GM20000 (cell line): ENCODE data around the gene RHCE.
"Not testable (repeated sequence)": the region's sequence is repeated elsewhere in the genome, so short reads cannot be mapped to it uniquely, and the experiment has no call there.

Experiments used
- DNase-seq: peaks from one replicate; pipeline ENCODE4 v3.0.0; 2012; ENCODE audit warnings: low spot score
- CTCF ChIP-seq: IDR thresholded peaks from 2 replicates; pipeline ENCODE4 v1.5.1; 2012; ENCODE audit warnings: mild to moderate bottlenecking, control low read depth; ENCODE audit errors: extremely low read depth, missing control alignments

RHCE gene

GRCh38 chr1:25369241-25369640, 51.4 kb downstream of the RHCE start:
- TF ChIP-seq CTCF, result no peak
- no peak for DNase-seq

- not testable (repeated sequence) for DNase-seq
Measured at GRCh38 chr1:25362634-25363559, 57.7 kb downstream of the RHCE start.

DNA sequence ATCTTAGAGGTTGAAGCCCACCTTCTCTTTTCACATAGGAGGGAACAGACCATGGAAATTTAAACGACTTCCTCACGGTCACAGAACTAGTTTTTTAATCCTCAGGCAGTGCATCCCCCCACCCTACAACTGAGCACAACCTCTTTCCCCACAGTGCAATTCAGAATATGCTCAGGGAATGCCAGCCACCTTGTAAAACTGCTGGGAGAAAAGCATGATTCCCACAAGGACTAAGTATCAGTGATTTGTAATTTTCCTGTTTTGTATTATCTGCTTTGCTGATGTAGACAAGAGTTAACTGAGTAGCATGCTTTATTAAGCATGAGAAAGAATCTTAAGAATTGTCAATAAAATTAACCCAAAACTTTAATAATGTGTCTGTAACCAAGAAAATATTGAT, 58.7 kb downstream of the RHCE start:
- no peak for TF ChIP-seq CTCF
- no peak for DNase-seq

DNA sequence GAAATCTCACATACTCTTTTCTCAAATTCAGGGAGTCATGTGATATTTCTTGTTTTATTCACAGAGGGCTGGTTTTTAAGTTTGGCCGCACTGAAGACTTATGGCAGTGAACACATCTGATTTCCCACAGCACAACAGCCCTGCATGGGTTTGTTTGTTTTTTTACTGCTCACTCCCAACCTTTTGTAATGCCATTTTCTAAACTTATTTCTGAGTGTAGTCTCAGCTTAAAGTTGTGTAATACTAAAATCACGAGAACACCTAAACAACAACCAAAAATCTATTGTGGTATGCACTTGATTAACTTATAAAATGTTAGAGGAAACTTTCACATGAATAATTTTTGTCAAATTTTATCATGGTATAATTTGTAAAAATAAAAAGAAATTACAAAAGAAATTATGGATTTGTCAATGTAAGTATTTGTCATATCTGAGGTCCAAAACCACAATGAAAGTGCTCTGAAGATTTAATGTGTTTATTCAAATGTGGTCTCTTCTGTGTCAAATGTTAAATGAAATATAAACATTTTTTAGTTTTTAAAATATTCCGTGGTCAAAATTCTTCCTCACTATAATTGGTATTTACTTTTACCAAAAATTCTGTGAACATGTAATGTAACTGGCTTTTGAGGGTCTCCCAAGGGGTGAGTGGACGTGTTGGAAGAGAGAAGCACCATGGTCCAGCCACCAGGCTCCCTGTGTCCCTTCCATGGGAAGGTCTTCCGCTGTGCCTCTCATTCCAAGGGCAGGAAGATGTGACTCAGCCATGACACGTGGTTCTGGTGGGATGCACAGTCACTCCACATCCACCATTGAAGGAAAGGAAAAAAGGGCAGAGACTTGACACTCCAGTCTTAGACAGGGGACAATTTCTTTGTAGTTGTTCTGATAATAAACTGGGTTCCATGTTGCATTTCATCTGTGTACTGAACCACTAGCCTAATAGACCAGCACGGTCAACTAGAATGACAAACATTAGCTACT, 59.7 kb downstream of the RHCE start:
- no peak for TF ChIP-seq CTCF
- no peak for DNase-seq

GRCh38 chr1:25356848-25357247, 63.8 kb downstream of the RHCE start:
- DNase-seq, result no peak
- no peak for TF ChIP-seq CTCF

DNA sequence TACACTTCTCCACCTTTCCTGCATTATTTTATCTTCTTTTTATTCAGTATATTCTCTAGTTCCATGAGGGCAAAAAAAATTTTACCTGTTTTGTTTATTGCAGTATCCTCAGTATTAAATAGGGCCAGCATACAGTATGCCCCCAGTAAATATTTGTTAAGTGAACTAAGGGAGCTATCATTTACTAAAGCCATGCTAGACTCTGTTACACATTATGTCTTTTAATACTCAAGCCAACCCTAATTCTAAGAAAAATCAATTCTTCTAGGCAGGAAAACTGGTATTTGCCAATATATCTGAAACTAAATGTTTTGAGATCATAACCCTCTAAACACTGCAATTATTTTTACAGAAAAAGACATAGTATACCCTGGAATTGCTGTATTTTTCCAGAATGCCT, 64.2 kb downstream of the RHCE start:
- DNase-seq, result no peak
- TF ChIP-seq CTCF, result no peak

- DNase-seq, result no peak
- TF ChIP-seq CTCF, result no peak
Measured at GRCh38 chr1:25355841-25356395, 64.7 kb downstream of the RHCE start.
